Amniotic epithelial cell (primary cell): ENCODE measurements around the gene GALNT18.

Source experiments
- DNase-seq: peaks from one replicate; pipeline ENCODE4 v3.0.0-alpha.2; 2010; ENCODE audit warnings: low read depth

The GALNT18 gene

GRCh38 chr11:11236498-11237059, 385.2 kb downstream of the GALNT18 start:
- no peak for DNase-seq

- no peak for DNase-seq
These were observed 390.0 kb downstream of the GALNT18 start for GRCh38 chr11:11231763-11232162.

GRCh38 chr11:11230802-11231562, 390.8 kb downstream of the GALNT18 start:
- no peak for DNase-seq

- no peak for DNase-seq
These were observed 391.7 kb downstream of the GALNT18 start for GRCh38 chr11:11230087-11230486.

- DNase-seq, result no peak
These were observed 392.2 kb downstream of the GALNT18 start for GRCh38 chr11:11229647-11230046.

GRCh38 chr11:11227296-11228085, 394.3 kb downstream of the GALNT18 start:
- no peak for DNase-seq
